ENCODE measurements around the gene ACER3. TPM values are rescaled to one million over a fixed set of nuclear protein-coding genes. Genes with fewer than 3 reads are reported as not detected.

Gene ACER3
- total and polyA plus RNA-seq, 2 donors (not counting 1 experiment from before 2014, with no cell fraction given): 3.3 to 12.9 TPM

- Histone ChIP-seq H3K4me3 (ENCODE audit: control extremely low read depth in 1 of 5, extremely low read depth in 1 of 5, insufficient read depth in 1 of 5, low read depth in 2 of 5, low read length in 4 of 5) (no peak overlapping the region), H3K4me1 (ENCODE audit: control insufficient read depth in 2 of 2, insufficient read depth in 2 of 2, low read length in 2 of 2) (no peaks in the 10 kb centered on the region), H3K27me3 (replicated peaks in 1 of 4; ENCODE audit: control extremely low read depth in 1 of 4, control insufficient read depth in 3 of 4, insufficient read depth in 4 of 4, low read length in 3 of 4) (no peaks in the 10 kb centered on the region), H3K27ac (ENCODE audit: low read length in 2 of 2) (no peak overlapping the region), H4K20me1 (ENCODE audit: control insufficient read depth, insufficient read depth, low read length, poor library complexity, severe bottlenecking) (no peaks in the 10 kb centered on the region), H3K79me2 (ENCODE audit: control insufficient read depth, insufficient read depth, low read length) (no peaks in the 10 kb centered on the region), H3K36me3 (replicated peaks in 1 of 2; ENCODE audit: control extremely low read depth in 1 of 2, control insufficient read depth in 1 of 2, extremely low read depth in 1 of 2, insufficient read depth in 2 of 2, low read length in 1 of 2) (peaks cover 0 to 2% of the 10 kb centered on the region in 2 experiments), H3K4me2 (replicated peaks; ENCODE audit: low read depth, low read length, poor library complexity, severe bottlenecking) (no peak overlapping the region), H3K9me3 (ENCODE audit: control extremely low read depth in 1 of 3, control insufficient read depth in 2 of 3, insufficient read depth in 1 of 3, low read length in 2 of 3) (no peaks in the 10 kb centered on the region), H3K9ac (ENCODE audit: low read length) (no peak overlapping the region), H2AFZ (ENCODE audit: insufficient read depth, low read depth, low read length, poor library complexity, severe bottlenecking) (no peak overlapping the region)
- TF ChIP-seq EZH2 (IDR thresholded peaks at IDR 0.05; ENCODE audit: borderline replicate concordance, insufficient read depth, low read depth, low read length, poor library complexity, severe bottlenecking): no peak
- TF ChIP-seq, protein P1, sequence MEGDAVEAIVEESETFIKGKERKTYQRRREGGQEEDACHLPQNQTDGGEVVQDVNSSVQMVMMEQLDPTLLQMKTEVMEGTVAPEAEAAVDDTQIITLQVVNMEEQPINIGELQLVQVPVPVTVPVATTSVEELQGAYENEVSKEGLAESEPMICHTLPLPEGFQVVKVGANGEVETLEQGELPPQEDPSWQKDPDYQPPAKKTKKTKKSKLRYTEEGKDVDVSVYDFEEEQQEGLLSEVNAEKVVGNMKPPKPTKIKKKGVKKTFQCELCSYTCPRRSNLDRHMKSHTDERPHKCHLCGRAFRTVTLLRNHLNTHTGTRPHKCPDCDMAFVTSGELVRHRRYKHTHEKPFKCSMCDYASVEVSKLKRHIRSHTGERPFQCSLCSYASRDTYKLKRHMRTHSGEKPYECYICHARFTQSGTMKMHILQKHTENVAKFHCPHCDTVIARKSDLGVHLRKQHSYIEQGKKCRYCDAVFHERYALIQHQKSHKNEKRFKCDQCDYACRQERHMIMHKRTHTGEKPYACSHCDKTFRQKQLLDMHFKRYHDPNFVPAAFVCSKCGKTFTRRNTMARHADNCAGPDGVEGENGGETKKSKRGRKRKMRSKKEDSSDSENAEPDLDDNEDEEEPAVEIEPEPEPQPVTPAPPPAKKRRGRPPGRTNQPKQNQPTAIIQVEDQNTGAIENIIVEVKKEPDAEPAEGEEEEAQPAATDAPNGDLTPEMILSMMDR (IDR thresholded peaks at IDR 0.05): no peak
- no peaks in the 10 kb centered on the region for H3K27me3 Mint-ChIP-seq
- H3K4me1 Mint-ChIP-seq: no peaks in the 10 kb centered on the region
- WGBS (ENCODE audit: insufficient coverage): no CpG with 5 or more reads among the region's 1 CpG
- intact Hi-C loops (cut with micrococcal nuclease): no loop called here
- ChIA-PET POLR2A (no interaction called here), CTCF (no interaction called here)
- H3K4me3 Mint-ChIP-seq: no peak overlapping the region
- no peak for ATAC-seq (ENCODE audit: low read depth)
- no peak for DNase-seq
- no peaks in the 10 kb centered on the region for H3K9me3 Mint-ChIP-seq (ENCODE audit: insufficient read depth)
- H3K27ac Mint-ChIP-seq: no peak overlapping the region
Measured at GRCh38 chr11:77001613-77002012, 140.9 kb downstream of the ACER3 start.

DNA sequence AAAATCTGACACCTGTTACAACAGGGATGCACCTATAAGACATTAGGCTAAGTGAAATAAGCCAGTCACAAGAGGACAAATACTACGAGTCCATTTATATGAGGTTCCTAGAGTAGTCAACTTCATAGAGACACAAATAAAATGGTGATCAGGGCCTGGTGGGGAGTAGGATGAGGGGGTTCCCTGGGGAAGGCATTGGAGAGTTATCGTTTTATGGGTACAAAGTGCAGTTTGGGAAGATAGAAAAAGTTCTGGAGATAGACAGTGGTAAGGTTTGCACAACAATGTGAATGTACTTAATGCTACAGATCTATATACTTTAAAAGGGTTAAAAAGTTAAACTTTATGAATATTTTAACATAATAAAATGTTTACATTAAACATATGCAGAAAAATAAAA is 142.1 kb downstream of the ACER3 start:
- Histone ChIP-seq H3K36me3 (replicated peaks in 1 of 2; ENCODE audit: control extremely low read depth in 1 of 2, control insufficient read depth in 1 of 2, extremely low read depth in 1 of 2, insufficient read depth in 2 of 2, low read length in 1 of 2) (peaks cover 0 to 2% of the 10 kb centered on the region in 2 experiments), H3K4me3 (ENCODE audit: control extremely low read depth in 1 of 5, extremely low read depth in 1 of 5, insufficient read depth in 1 of 5, low read depth in 2 of 5, low read length in 4 of 5) (no peak overlapping the region), H3K27ac (ENCODE audit: low read length in 2 of 2) (no peak overlapping the region), H3K27me3 (replicated peaks in 1 of 4; ENCODE audit: control extremely low read depth in 1 of 4, control insufficient read depth in 3 of 4, insufficient read depth in 4 of 4, low read length in 3 of 4) (no peaks in the 10 kb centered on the region), H3K4me1 (ENCODE audit: control insufficient read depth in 2 of 2, insufficient read depth in 2 of 2, low read length in 2 of 2) (no peaks in the 10 kb centered on the region), H2AFZ (ENCODE audit: insufficient read depth, low read depth, low read length, poor library complexity, severe bottlenecking) (no peak overlapping the region), H3K4me2 (replicated peaks; ENCODE audit: low read depth, low read length, poor library complexity, severe bottlenecking) (no peak overlapping the region), H3K79me2 (ENCODE audit: control insufficient read depth, insufficient read depth, low read length) (no peaks in the 10 kb centered on the region), H3K9ac (ENCODE audit: low read length) (no peak overlapping the region), H4K20me1 (ENCODE audit: control insufficient read depth, insufficient read depth, low read length, poor library complexity, severe bottlenecking) (no peaks in the 10 kb centered on the region), H3K9me3 (ENCODE audit: control extremely low read depth in 1 of 3, control insufficient read depth in 2 of 3, insufficient read depth in 1 of 3, low read length in 2 of 3) (peaks cover 0 to 3% (median 0%) of the 10 kb centered on the region in 3 donors)
- Mint-ChIP-seq H3K4me1 (no peaks in the 10 kb centered on the region), H3K27ac (no peak overlapping the region), H3K4me3 (no peak overlapping the region), H3K27me3 (no peaks in the 10 kb centered on the region), H3K9me3 (ENCODE audit: insufficient read depth) (no peaks in the 10 kb centered on the region)
- intact Hi-C loops (cut with micrococcal nuclease): no loop called here
- POLR2A ChIA-PET: no interaction called here
- no peak for ATAC-seq (ENCODE audit: low read depth)
- DNase-seq: no peak
- TF ChIP-seq, protein P1 (IDR thresholded peaks at IDR 0.05): no peak
- no peak for TF ChIP-seq EZH2 (IDR thresholded peaks at IDR 0.05; ENCODE audit: borderline replicate concordance, insufficient read depth, low read depth, low read length, poor library complexity, severe bottlenecking)
- CTCF ChIA-PET: no interaction called here
- WGBS (ENCODE audit: insufficient coverage): no CpG with 5 or more reads among the region's 2 CpGs
